H1 (cell line): ENCODE results near the gene MACF1. TPM values are rescaled to one million over a fixed set of nuclear protein-coding genes. Genes with fewer than 3 reads are reported as not detected.

Source experiments
- EGR1 ChIP-seq: IDR thresholded peaks from 2 replicates; pipeline ENCODE4 v1.6.1; 2011; ENCODE audit warnings: low read depth, low read length, borderline replicate concordance
- HDAC6 ChIP-seq: IDR thresholded peaks from one replicate; pipeline ENCODE4 v1.7.1; 2012; ENCODE audit warnings: low read depth, mild to moderate bottlenecking, inconsistent platforms, low read length, moderate library complexity
- POU5F1 ChIP-seq: IDR thresholded peaks from 2 replicates; pipeline ENCODE4 v1.6.1; 2011; ENCODE audit warnings: low read depth, mild to moderate bottlenecking, low read length, moderate library complexity
- YY1 ChIP-seq: IDR thresholded peaks from 2 replicates; pipeline ENCODE4 v1.6.1; 2011; ENCODE audit warnings: low read depth, mild to moderate bottlenecking, low read length
- polyA plus RNA-seq, 7 experiments: library from polyadenylated mRNA; depleted of rRNA in 3 of 7; stranded (reverse) in 5 of 7; unstranded in 2 of 7; fragments of >200 nt in 5 of 7; fragments of 200-250 nt in 2 of 7; gene quantifications; 1 replicate in 5 of 7; 2 replicates in 1 of 7; 4 replicates in 1 of 7; pipeline versions ENCODE4 v1.2.1 to v1.2.3, GENCODE V29; 2011 to 2013; ENCODE audit warnings: missing spikeins in 2 of 7, mixed read lengths in 2 of 7
- total RNA-seq: library from RNA; stranded (reverse); fragmentation: NEBNext Ultra II Directional; extraction: Animal tissue kit (Norgen Biotek cat#: 25700); gene quantifications from 2 replicates; pipeline ENCODE4 v1.2.1, GENCODE V29; 2021
- TF ChIP-seq, protein P1 (sequence below): fragments of 300-600 bp; sonication (generic); IDR thresholded peaks from 2 replicates; pipeline ENCODE4 v1.7.1; 2012; ENCODE audit warnings: low read length, moderate library complexity, mild to moderate bottlenecking, inconsistent platforms; ENCODE audit not compliant: insufficient replicate concordance

Gene MACF1
- total and polyA plus RNA-seq, 2 of the 8 experiments (the other 6 are each of a cell fraction or from before 2014, with no cell fraction given), result 59.8 to 285 TPM

DNA sequence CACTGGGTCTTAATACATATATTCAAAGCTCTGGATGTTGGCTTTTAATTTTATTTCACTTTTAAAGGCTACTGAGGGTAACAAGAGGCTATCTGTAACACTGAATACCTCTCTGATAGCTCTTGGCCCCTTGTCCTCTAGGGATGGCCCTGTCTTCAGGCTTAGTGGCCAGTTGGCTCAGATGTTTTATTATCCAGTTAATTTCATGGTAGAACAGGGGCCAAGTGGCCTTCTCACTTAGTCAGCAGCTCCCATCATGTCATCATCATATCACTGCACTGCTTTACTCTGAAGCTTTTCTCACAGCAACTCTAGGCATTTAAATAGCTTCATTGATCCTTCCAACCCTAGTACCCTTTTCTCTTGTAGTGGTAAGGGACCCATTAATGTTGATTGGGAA lies 40.2 kb upstream of the MACF1 start (continued):
- TF ChIP-seq, protein P1, sequence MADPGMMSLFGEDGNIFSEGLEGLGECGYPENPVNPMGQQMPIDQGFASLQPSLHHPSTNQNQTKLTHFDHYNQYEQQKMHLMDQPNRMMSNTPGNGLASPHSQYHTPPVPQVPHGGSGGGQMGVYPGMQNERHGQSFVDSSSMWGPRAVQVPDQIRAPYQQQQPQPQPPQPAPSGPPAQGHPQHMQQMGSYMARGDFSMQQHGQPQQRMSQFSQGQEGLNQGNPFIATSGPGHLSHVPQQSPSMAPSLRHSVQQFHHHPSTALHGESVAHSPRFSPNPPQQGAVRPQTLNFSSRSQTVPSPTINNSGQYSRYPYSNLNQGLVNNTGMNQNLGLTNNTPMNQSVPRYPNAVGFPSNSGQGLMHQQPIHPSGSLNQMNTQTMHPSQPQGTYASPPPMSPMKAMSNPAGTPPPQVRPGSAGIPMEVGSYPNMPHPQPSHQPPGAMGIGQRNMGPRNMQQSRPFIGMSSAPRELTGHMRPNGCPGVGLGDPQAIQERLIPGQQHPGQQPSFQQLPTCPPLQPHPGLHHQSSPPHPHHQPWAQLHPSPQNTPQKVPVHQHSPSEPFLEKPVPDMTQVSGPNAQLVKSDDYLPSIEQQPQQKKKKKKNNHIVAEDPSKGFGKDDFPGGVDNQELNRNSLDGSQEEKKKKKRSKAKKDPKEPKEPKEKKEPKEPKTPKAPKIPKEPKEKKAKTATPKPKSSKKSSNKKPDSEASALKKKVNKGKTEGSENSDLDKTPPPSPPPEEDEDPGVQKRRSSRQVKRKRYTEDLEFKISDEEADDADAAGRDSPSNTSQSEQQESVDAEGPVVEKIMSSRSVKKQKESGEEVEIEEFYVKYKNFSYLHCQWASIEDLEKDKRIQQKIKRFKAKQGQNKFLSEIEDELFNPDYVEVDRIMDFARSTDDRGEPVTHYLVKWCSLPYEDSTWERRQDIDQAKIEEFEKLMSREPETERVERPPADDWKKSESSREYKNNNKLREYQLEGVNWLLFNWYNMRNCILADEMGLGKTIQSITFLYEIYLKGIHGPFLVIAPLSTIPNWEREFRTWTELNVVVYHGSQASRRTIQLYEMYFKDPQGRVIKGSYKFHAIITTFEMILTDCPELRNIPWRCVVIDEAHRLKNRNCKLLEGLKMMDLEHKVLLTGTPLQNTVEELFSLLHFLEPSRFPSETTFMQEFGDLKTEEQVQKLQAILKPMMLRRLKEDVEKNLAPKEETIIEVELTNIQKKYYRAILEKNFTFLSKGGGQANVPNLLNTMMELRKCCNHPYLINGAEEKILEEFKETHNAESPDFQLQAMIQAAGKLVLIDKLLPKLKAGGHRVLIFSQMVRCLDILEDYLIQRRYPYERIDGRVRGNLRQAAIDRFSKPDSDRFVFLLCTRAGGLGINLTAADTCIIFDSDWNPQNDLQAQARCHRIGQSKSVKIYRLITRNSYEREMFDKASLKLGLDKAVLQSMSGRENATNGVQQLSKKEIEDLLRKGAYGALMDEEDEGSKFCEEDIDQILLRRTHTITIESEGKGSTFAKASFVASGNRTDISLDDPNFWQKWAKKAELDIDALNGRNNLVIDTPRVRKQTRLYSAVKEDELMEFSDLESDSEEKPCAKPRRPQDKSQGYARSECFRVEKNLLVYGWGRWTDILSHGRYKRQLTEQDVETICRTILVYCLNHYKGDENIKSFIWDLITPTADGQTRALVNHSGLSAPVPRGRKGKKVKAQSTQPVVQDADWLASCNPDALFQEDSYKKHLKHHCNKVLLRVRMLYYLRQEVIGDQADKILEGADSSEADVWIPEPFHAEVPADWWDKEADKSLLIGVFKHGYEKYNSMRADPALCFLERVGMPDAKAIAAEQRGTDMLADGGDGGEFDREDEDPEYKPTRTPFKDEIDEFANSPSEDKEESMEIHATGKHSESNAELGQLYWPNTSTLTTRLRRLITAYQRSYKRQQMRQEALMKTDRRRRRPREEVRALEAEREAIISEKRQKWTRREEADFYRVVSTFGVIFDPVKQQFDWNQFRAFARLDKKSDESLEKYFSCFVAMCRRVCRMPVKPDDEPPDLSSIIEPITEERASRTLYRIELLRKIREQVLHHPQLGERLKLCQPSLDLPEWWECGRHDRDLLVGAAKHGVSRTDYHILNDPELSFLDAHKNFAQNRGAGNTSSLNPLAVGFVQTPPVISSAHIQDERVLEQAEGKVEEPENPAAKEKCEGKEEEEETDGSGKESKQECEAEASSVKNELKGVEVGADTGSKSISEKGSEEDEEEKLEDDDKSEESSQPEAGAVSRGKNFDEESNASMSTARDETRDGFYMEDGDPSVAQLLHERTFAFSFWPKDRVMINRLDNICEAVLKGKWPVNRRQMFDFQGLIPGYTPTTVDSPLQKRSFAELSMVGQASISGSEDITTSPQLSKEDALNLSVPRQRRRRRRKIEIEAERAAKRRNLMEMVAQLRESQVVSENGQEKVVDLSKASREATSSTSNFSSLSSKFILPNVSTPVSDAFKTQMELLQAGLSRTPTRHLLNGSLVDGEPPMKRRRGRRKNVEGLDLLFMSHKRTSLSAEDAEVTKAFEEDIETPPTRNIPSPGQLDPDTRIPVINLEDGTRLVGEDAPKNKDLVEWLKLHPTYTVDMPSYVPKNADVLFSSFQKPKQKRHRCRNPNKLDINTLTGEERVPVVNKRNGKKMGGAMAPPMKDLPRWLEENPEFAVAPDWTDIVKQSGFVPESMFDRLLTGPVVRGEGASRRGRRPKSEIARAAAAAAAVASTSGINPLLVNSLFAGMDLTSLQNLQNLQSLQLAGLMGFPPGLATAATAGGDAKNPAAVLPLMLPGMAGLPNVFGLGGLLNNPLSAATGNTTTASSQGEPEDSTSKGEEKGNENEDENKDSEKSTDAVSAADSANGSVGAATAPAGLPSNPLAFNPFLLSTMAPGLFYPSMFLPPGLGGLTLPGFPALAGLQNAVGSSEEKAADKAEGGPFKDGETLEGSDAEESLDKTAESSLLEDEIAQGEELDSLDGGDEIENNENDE, result no peak
- TF ChIP-seq POU5F1, result no peak
- TF ChIP-seq HDAC6, result no peak
- no peak for TF ChIP-seq EGR1
- TF ChIP-seq YY1, result no peak
